Measurements from ENCODE around the gene SCEL. TPM values are rescaled to one million over a fixed set of nuclear protein-coding genes. Genes with fewer than 3 reads are reported as not detected.

Gene SCEL
- total RNA-seq, 1 donor from 2014 or later = 14.7 TPM

- TF ChIP-seq CTCF (IDR thresholded peaks at IDR 0.05; ENCODE audit: insufficient read depth, low read length, poor library complexity, severe bottlenecking) = no peak
- DNase-seq (ENCODE audit: low read depth) = no peak
- Histone ChIP-seq H3K27me3 (ENCODE audit: control insufficient read depth, insufficient read depth, low read length) (no peaks in the 10 kb centered on the region), H3K4me3 (ENCODE audit: low read depth, low read length) (no peak overlapping the region), H3K36me3 (ENCODE audit: control insufficient read depth, insufficient read depth, low read length) (no peaks in the 10 kb centered on the region)
These were observed 36.5 kb downstream of the SCEL start for GRCh38 chr13:77571956-77572355.

GRCh38 chr13:77574096-77574495, 38.6 kb downstream of the SCEL start:
- Histone ChIP-seq H3K4me3 (ENCODE audit: low read depth, low read length) (no peak overlapping the region), H3K36me3 (ENCODE audit: control insufficient read depth, insufficient read depth, low read length) (no peaks in the 10 kb centered on the region), H3K27me3 (ENCODE audit: control insufficient read depth, insufficient read depth, low read length) (no peaks in the 10 kb centered on the region)
- DNase-seq (ENCODE audit: low read depth) = no peak
- TF ChIP-seq CTCF (IDR thresholded peaks at IDR 0.05; ENCODE audit: insufficient read depth, low read length, poor library complexity, severe bottlenecking) = no peak

GRCh38 chr13:77579959-77580358, 44.5 kb downstream of the SCEL start:
- no peak for DNase-seq (ENCODE audit: low read depth)
- Histone ChIP-seq H3K27me3 (ENCODE audit: control insufficient read depth, insufficient read depth, low read length) (no peaks in the 10 kb centered on the region), H3K36me3 (ENCODE audit: control insufficient read depth, insufficient read depth, low read length) (no peaks in the 10 kb centered on the region), H3K4me3 (ENCODE audit: low read depth, low read length) (no peak overlapping the region)
- no peak for TF ChIP-seq CTCF (IDR thresholded peaks at IDR 0.05; ENCODE audit: insufficient read depth, low read length, poor library complexity, severe bottlenecking)

- Histone ChIP-seq H3K36me3 (ENCODE audit: control insufficient read depth, insufficient read depth, low read length) (no peaks in the 10 kb centered on the region), H3K27me3 (ENCODE audit: control insufficient read depth, insufficient read depth, low read length) (no peaks in the 10 kb centered on the region), H3K4me3 (ENCODE audit: low read depth, low read length) (no peak overlapping the region)
- TF ChIP-seq CTCF (IDR thresholded peaks at IDR 0.05; ENCODE audit: insufficient read depth, low read length, poor library complexity, severe bottlenecking) = no peak
- no peak for DNase-seq (ENCODE audit: low read depth)
These were observed 45.2 kb downstream of the SCEL start for GRCh38 chr13:77580748-77581147.

GRCh38 chr13:77583581-77583980, 48.1 kb downstream of the SCEL start:
- Histone ChIP-seq H3K27me3 (ENCODE audit: control insufficient read depth, insufficient read depth, low read length) (no peaks in the 10 kb centered on the region), H3K4me3 (ENCODE audit: low read depth, low read length) (no peak overlapping the region), H3K36me3 (ENCODE audit: control insufficient read depth, insufficient read depth, low read length) (no peaks in the 10 kb centered on the region)
- DNase-seq (ENCODE audit: low read depth) = no peak
- no peak for TF ChIP-seq CTCF (IDR thresholded peaks at IDR 0.05; ENCODE audit: insufficient read depth, low read length, poor library complexity, severe bottlenecking)

GRCh38 chr13:77584106-77584505, 48.6 kb downstream of the SCEL start:
- no peaks in the 10 kb centered on the region for H3K27me3 ChIP-seq (ENCODE audit: control insufficient read depth, insufficient read depth, low read length)
- DNase-seq (ENCODE audit: low read depth) = no peak
- no peaks in the 10 kb centered on the region for H3K36me3 ChIP-seq (ENCODE audit: control insufficient read depth, insufficient read depth, low read length)
- no peak for TF ChIP-seq CTCF (IDR thresholded peaks at IDR 0.05; ENCODE audit: insufficient read depth, low read length, poor library complexity, severe bottlenecking)
- H3K4me3 ChIP-seq (ENCODE audit: low read depth, low read length) = no peak overlapping the region
